Activated CD4-positive, alpha-beta T cell treated with anti-CD3 and anti-CD28 coated beads, Interleukin-2, amount 10 ng/mL, durations not matched to agents 24 days and 14 days (primary cell): ENCODE measurements around the gene LDLRAD4. TPM values are rescaled to one million over a fixed set of nuclear protein-coding genes. Genes with fewer than 3 reads are reported as not detected.

Experiments
- DNase-seq: peaks from one replicate; pipeline ENCODE4 v3.0.0; 2022
- H3K27ac Mint-ChIP-seq: one replicate; pipeline ENCODE4 v1.8.0; 2022; ENCODE audit warnings: mild to moderate bottlenecking, mixed read lengths
- H3K27me3 Mint-ChIP-seq: one replicate; pipeline ENCODE4 v1.8.0; 2022; ENCODE audit warnings: mixed read lengths
- H3K36me3 Mint-ChIP-seq: one replicate; pipeline ENCODE4 v1.8.0; 2022; ENCODE audit warnings: low read depth, mild to moderate bottlenecking, mixed read lengths
- H3K4me1 Mint-ChIP-seq: one replicate; pipeline ENCODE4 v1.8.0; 2021; ENCODE audit warnings: mixed read lengths
- H3K4me3 Mint-ChIP-seq: one replicate; pipeline ENCODE4 v1.8.0; 2022; ENCODE audit warnings: mild to moderate bottlenecking, moderate library complexity, mixed read lengths
- H3K9me3 Mint-ChIP-seq: one replicate; pipeline ENCODE4 v1.8.0; 2021; ENCODE audit warnings: mixed read lengths
- intact Hi-C: fragments of 100-400 bp; cut with micrococcal nuclease; formaldehyde crosslinking; loops from one replicate; pipeline ENCODE4 v1.15.1; 2023
- total RNA-seq: library from RNA; stranded (reverse); gene quantifications from 2 replicates; pipeline ENCODE4 v1.2.3, GENCODE V29; 2022

The LDLRAD4 gene
- total RNA-seq, 1 donor from 2014 or later = 36.5 TPM

GRCh38 chr18:13505780-13506345 is 287.3 kb downstream of the LDLRAD4 start:
- no peak overlapping the region for H3K27ac Mint-ChIP-seq
- H3K9me3 Mint-ChIP-seq = no peaks in the 10 kb centered on the region
- no peak overlapping the region for H3K4me3 Mint-ChIP-seq
- no peaks in the 10 kb centered on the region for H3K27me3 Mint-ChIP-seq
- peaks cover 26% of the 10 kb centered on the region for H3K4me1 Mint-ChIP-seq
- DNase-seq = no peak
- peaks cover 13% of the 10 kb centered on the region for H3K36me3 Mint-ChIP-seq
- intact Hi-C loops = no loop called here

- DNase-seq = no peak
- Mint-ChIP-seq H3K4me1 (peaks cover 20% of the 10 kb centered on the region), H3K9me3 (no peaks in the 10 kb centered on the region), H3K27ac (no peak overlapping the region), H3K36me3 (peaks cover 13% of the 10 kb centered on the region), H3K27me3 (no peaks in the 10 kb centered on the region), H3K4me3 (no peak overlapping the region)
- intact Hi-C loops = no loop called here
Measured at GRCh38 chr18:13510594-13510993, 292.0 kb downstream of the LDLRAD4 start.

- Mint-ChIP-seq H3K9me3 (no peaks in the 10 kb centered on the region), H3K27ac (no peak overlapping the region), H3K36me3 (peaks cover 23% of the 10 kb centered on the region), H3K4me1 (peaks cover 14% of the 10 kb centered on the region), H3K4me3 (no peak overlapping the region), H3K27me3 (no peaks in the 10 kb centered on the region)
- no peak for DNase-seq
- intact Hi-C loops = no loop called here
Measured at GRCh38 chr18:13511961-13512577, 293.5 kb downstream of the LDLRAD4 start.

- Mint-ChIP-seq H3K27me3 (no peaks in the 10 kb centered on the region), H3K27ac (peak overlapping the region; percentile 14), H3K36me3 (peaks cover 31% of the 10 kb centered on the region), H3K9me3 (peaks cover 2% of the 10 kb centered on the region), H3K4me1 (peaks cover 14% of the 10 kb centered on the region), H3K4me3 (no peak overlapping the region)
- intact Hi-C loops = no loop called here
- DNase-seq = no peak
Measured at GRCh38 chr18:13513021-13513420, 294.5 kb downstream of the LDLRAD4 start.

- Mint-ChIP-seq H3K4me3 (no peak overlapping the region), H3K27me3 (no peaks in the 10 kb centered on the region), H3K9me3 (peaks cover 7% of the 10 kb centered on the region), H3K36me3 (peaks cover 35% of the 10 kb centered on the region), H3K27ac (no peak overlapping the region), H3K4me1 (peaks cover 14% of the 10 kb centered on the region)
- no peak for DNase-seq
- intact Hi-C loops = no loop called here
Measured at GRCh38 chr18:13513481-13513880, 294.9 kb downstream of the LDLRAD4 start.

- H3K4me1 Mint-ChIP-seq = peaks cover 11% of the 10 kb centered on the region
- DNase-seq = no peak
- intact Hi-C loops = no loop called here
- no peaks in the 10 kb centered on the region for H3K27me3 Mint-ChIP-seq
- peaks cover 8% of the 10 kb centered on the region for H3K9me3 Mint-ChIP-seq
- no peak overlapping the region for H3K27ac Mint-ChIP-seq
- no peak overlapping the region for H3K4me3 Mint-ChIP-seq
- peaks cover 29% of the 10 kb centered on the region for H3K36me3 Mint-ChIP-seq
Measured at GRCh38 chr18:13514558-13514957, 296.0 kb downstream of the LDLRAD4 start.

GRCh38 chr18:13516855-13517254 is 298.3 kb downstream of the LDLRAD4 start:
- no peak for DNase-seq
- H3K4me1 Mint-ChIP-seq = peaks cover 9% of the 10 kb centered on the region
- no peak overlapping the region for H3K27ac Mint-ChIP-seq
- peaks cover 8% of the 10 kb centered on the region for H3K9me3 Mint-ChIP-seq
- intact Hi-C loops = no loop called here
- H3K4me3 Mint-ChIP-seq = no peak overlapping the region
- peaks cover 27% of the 10 kb centered on the region for H3K36me3 Mint-ChIP-seq
- H3K27me3 Mint-ChIP-seq = no peaks in the 10 kb centered on the region

- intact Hi-C loops = no loop called here
- no peak for DNase-seq
- H3K9me3 Mint-ChIP-seq = peaks cover 8% of the 10 kb centered on the region
- no peak overlapping the region for H3K27ac Mint-ChIP-seq
- H3K36me3 Mint-ChIP-seq = peaks cover 27% of the 10 kb centered on the region
- peaks cover 5% of the 10 kb centered on the region for H3K4me1 Mint-ChIP-seq
- H3K27me3 Mint-ChIP-seq = no peaks in the 10 kb centered on the region
- no peak overlapping the region for H3K4me3 Mint-ChIP-seq
Measured at GRCh38 chr18:13517369-13517768, 298.8 kb downstream of the LDLRAD4 start.

GRCh38 chr18:13518382-13518781 is 299.8 kb downstream of the LDLRAD4 start:
- no peak overlapping the region for H3K27ac Mint-ChIP-seq
- no peaks in the 10 kb centered on the region for H3K27me3 Mint-ChIP-seq
- H3K4me3 Mint-ChIP-seq = no peak overlapping the region
- H3K9me3 Mint-ChIP-seq = peaks cover 8% of the 10 kb centered on the region
- H3K4me1 Mint-ChIP-seq = no peaks in the 10 kb centered on the region
- peaks cover 27% of the 10 kb centered on the region for H3K36me3 Mint-ChIP-seq
- intact Hi-C loops = no loop called here
- DNase-seq = no peak

- no peak overlapping the region for H3K27ac Mint-ChIP-seq
Measured at GRCh38 chr18:13520306-13520705, 301.7 kb downstream of the LDLRAD4 start.

GRCh38 chr18:13520741-13521140 is 302.2 kb downstream of the LDLRAD4 start:
- no peaks in the 10 kb centered on the region for H3K4me1 Mint-ChIP-seq
- H3K4me3 Mint-ChIP-seq = no peak overlapping the region
- H3K27me3 Mint-ChIP-seq = no peaks in the 10 kb centered on the region
- no peak for DNase-seq
- no peak overlapping the region for H3K27ac Mint-ChIP-seq
- peaks cover 25% of the 10 kb centered on the region for H3K36me3 Mint-ChIP-seq
- H3K9me3 Mint-ChIP-seq = peaks cover 8% of the 10 kb centered on the region
- intact Hi-C loops = no loop called here

More at GRCh38 chr18:13520306-13520705, 301.7 kb downstream of the LDLRAD4 start:
- DNase-seq = no peak
- Mint-ChIP-seq H3K4me1 (no peaks in the 10 kb centered on the region), H3K27me3 (no peaks in the 10 kb centered on the region), H3K36me3 (peaks cover 25% of the 10 kb centered on the region), H3K4me3 (no peak overlapping the region), H3K9me3 (peaks cover 8% of the 10 kb centered on the region)
- intact Hi-C loops = no loop called here

GRCh38 chr18:13521418-13521817 is 302.9 kb downstream of the LDLRAD4 start:
- Mint-ChIP-seq H3K27me3 (no peaks in the 10 kb centered on the region), H3K27ac (no peak overlapping the region), H3K4me3 (no peak overlapping the region), H3K4me1 (peaks cover 1% of the 10 kb centered on the region), H3K9me3 (peaks cover 8% of the 10 kb centered on the region), H3K36me3 (peaks cover 19% of the 10 kb centered on the region)
- DNase-seq = no peak
- intact Hi-C loops = no loop called here

GRCh38 chr18:13522256-13522655 is 303.7 kb downstream of the LDLRAD4 start:
- H3K36me3 Mint-ChIP-seq = peaks cover 13% of the 10 kb centered on the region

GRCh38 chr18:13522861-13523660 is 304.5 kb downstream of the LDLRAD4 start:
- Mint-ChIP-seq H3K36me3 (peaks cover 6% of the 10 kb centered on the region), H3K27ac (no peak overlapping the region), H3K27me3 (no peaks in the 10 kb centered on the region), H3K4me3 (no peak overlapping the region), H3K9me3 (peaks cover 5% of the 10 kb centered on the region), H3K4me1 (peaks cover 5% of the 10 kb centered on the region)
- intact Hi-C loops = no loop called here
- no peak for DNase-seq

More at GRCh38 chr18:13522256-13522655, 303.7 kb downstream of the LDLRAD4 start:
- no peak for DNase-seq
- intact Hi-C loops = no loop called here
- no peaks in the 10 kb centered on the region for H3K27me3 Mint-ChIP-seq
- peaks cover 8% of the 10 kb centered on the region for H3K9me3 Mint-ChIP-seq
- H3K27ac Mint-ChIP-seq = no peak overlapping the region
- no peak overlapping the region for H3K4me3 Mint-ChIP-seq
- peaks cover 5% of the 10 kb centered on the region for H3K4me1 Mint-ChIP-seq
